Measurements from ENCODE around the gene TECTA. TPM values are rescaled to one million over a fixed set of nuclear protein-coding genes. Genes with fewer than 3 reads are reported as not detected.

The TECTA gene
- total and polyA plus RNA-seq, 2 donors (not counting 1 experiment from before 2014, with no cell fraction given) = 0.30 to 0.33 TPM

DNA sequence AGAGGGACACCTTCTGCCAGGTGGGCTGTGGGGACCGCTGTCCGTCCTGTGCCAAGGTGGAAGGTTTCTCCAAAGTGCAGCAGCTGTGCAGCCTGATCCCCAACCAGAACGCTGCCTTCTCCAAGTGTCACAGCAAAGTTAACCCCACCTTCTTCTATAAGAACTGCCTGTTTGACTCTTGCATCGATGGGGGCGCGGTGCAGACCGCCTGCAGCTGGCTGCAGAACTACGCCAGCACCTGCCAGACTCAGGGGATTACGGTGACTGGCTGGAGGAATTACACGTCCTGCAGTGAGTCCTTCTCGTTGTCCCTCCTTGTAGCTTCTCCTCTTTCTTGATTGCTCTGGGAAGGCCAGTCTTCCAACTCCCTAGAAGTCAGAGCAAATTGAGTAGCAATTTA lies 44.8 kb downstream of the TECTA start:
- no peak for TF ChIP-seq EZH2 (IDR thresholded peaks at IDR 0.05; ENCODE audit: low read length, missing control alignments)
- TF ChIP-seq, protein P1, sequence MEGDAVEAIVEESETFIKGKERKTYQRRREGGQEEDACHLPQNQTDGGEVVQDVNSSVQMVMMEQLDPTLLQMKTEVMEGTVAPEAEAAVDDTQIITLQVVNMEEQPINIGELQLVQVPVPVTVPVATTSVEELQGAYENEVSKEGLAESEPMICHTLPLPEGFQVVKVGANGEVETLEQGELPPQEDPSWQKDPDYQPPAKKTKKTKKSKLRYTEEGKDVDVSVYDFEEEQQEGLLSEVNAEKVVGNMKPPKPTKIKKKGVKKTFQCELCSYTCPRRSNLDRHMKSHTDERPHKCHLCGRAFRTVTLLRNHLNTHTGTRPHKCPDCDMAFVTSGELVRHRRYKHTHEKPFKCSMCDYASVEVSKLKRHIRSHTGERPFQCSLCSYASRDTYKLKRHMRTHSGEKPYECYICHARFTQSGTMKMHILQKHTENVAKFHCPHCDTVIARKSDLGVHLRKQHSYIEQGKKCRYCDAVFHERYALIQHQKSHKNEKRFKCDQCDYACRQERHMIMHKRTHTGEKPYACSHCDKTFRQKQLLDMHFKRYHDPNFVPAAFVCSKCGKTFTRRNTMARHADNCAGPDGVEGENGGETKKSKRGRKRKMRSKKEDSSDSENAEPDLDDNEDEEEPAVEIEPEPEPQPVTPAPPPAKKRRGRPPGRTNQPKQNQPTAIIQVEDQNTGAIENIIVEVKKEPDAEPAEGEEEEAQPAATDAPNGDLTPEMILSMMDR (conservative IDR thresholded peaks at IDR 0.05 in 1 of 2, IDR thresholded peaks at IDR 0.05 in 1 of 2; ENCODE audit: low read depth in 1 of 2, low read length in 2 of 2) = no peak
- no peak for DNase-seq (ENCODE audit: low read depth in 2 of 2)

DNA sequence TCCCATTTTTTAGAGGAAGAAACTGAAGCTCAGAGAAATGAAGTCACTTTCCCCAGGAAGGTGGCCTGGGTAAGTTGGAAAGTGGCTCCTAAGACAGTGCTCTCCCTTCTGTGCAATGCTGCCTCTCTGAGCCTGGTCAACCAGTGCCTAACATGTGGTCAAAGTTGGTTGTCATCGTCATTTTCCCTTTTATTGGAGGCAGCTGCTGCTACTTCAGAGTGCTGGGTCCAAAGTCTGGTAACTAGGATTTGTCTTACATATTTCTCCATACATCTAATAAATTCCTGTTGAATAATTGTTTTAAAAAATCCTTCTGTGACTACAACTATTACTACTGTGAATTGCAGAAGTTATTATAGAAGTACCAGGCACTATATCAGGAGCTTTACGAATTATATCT lies 48.1 kb downstream of the TECTA start:
- Histone ChIP-seq H3K9me3 (ENCODE audit: control insufficient read depth, insufficient read depth, low read depth, low read length) (no peaks in the 10 kb centered on the region), H3K4me2 (ENCODE audit: extremely low read depth, insufficient read depth, low read length) (no peak overlapping the region), H3K4me1 (ENCODE audit: control insufficient read depth, extremely low read depth, insufficient read depth, low read length) (no peaks in the 10 kb centered on the region), H2AFZ (ENCODE audit: low read length) (no peak overlapping the region), H3K36me3 (ENCODE audit: control insufficient read depth, insufficient read depth, low read length) (no peaks in the 10 kb centered on the region), H3K27ac (ENCODE audit: insufficient read depth, low read length) (no peak overlapping the region), H3K9ac (ENCODE audit: insufficient read depth, low read length) (no peak overlapping the region), H3K79me2 (ENCODE audit: control insufficient read depth, insufficient read depth, low read length) (no peaks in the 10 kb centered on the region), H3K4me3 (replicated peaks in 1 of 4; ENCODE audit: control extremely low read depth in 1 of 4, insufficient read depth in 1 of 4, low read depth in 3 of 4, low read length in 4 of 4) (no peak overlapping the region), H4K20me1 (ENCODE audit: control insufficient read depth, extremely low read depth, insufficient read depth, low read length) (no peaks in the 10 kb centered on the region), H3K27me3 (ENCODE audit: control insufficient read depth, insufficient read depth, low read length) (no peaks in the 10 kb centered on the region)
- TF ChIP-seq, protein P1 (conservative IDR thresholded peaks at IDR 0.05 in 1 of 2, IDR thresholded peaks at IDR 0.05 in 1 of 2; ENCODE audit: low read depth in 1 of 2, low read length in 2 of 2) = no peak
- TF ChIP-seq EZH2 (IDR thresholded peaks at IDR 0.05; ENCODE audit: low read length, missing control alignments) = no peak
- no peak for DNase-seq (ENCODE audit: low read depth in 2 of 2)

More for the DNA sequence above, 44.8 kb downstream of the TECTA start:
- Histone ChIP-seq H3K36me3 (ENCODE audit: control insufficient read depth, insufficient read depth, low read length) (no peaks in the 10 kb centered on the region), H3K27ac (ENCODE audit: insufficient read depth, low read length) (no peak overlapping the region), H2AFZ (ENCODE audit: low read length) (no peak overlapping the region), H3K27me3 (ENCODE audit: control insufficient read depth, insufficient read depth, low read length) (no peaks in the 10 kb centered on the region), H4K20me1 (ENCODE audit: control insufficient read depth, extremely low read depth, insufficient read depth, low read length) (no peaks in the 10 kb centered on the region), H3K4me1 (ENCODE audit: control insufficient read depth, extremely low read depth, insufficient read depth, low read length) (no peaks in the 10 kb centered on the region), H3K9ac (ENCODE audit: insufficient read depth, low read length) (no peak overlapping the region), H3K4me2 (ENCODE audit: extremely low read depth, insufficient read depth, low read length) (no peak overlapping the region), H3K4me3 (replicated peaks in 1 of 4; ENCODE audit: control extremely low read depth in 1 of 4, insufficient read depth in 1 of 4, low read depth in 3 of 4, low read length in 4 of 4) (no peak overlapping the region), H3K9me3 (ENCODE audit: control insufficient read depth, insufficient read depth, low read depth, low read length) (no peaks in the 10 kb centered on the region), H3K79me2 (ENCODE audit: control insufficient read depth, insufficient read depth, low read length) (no peaks in the 10 kb centered on the region)

DNA sequence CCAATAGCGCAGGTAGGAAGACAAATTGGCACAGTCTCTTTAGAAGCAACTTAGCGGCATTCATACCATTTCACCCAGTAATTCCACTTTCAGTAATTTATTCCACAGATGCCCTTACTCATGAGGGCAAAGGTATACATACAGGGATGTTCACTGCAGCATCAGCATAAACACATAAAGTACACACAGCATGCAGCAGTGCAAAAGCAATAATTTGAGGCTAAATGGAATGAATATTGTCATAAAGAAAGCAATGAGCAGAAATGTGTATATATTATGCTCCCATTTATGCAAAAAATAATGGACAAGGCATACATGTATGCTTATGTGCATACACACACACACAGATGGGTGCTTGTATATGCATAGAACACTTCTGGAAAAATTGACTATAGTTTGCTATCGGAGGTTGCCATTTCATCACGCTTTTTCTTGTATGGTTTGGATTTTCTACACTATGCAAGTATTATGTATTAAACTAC lies 50.2 kb downstream of the TECTA start:
- no peaks in the 10 kb centered on the region for H3K36me3 ChIP-seq (ENCODE audit: control insufficient read depth, insufficient read depth, low read length)
- no peaks in the 10 kb centered on the region for H3K4me1 ChIP-seq (ENCODE audit: control insufficient read depth, extremely low read depth, insufficient read depth, low read length)
- H3K27me3 ChIP-seq (ENCODE audit: control insufficient read depth, insufficient read depth, low read length) = no peaks in the 10 kb centered on the region
- H3K9ac ChIP-seq (ENCODE audit: insufficient read depth, low read length) = no peak overlapping the region
- no peak overlapping the region for H3K4me2 ChIP-seq (ENCODE audit: extremely low read depth, insufficient read depth, low read length)
- H4K20me1 ChIP-seq (ENCODE audit: control insufficient read depth, extremely low read depth, insufficient read depth, low read length) = no peaks in the 10 kb centered on the region
- no peaks in the 10 kb centered on the region for H3K79me2 ChIP-seq (ENCODE audit: control insufficient read depth, insufficient read depth, low read length)
- H3K27ac ChIP-seq (ENCODE audit: insufficient read depth, low read length) = no peak overlapping the region
- TF ChIP-seq, protein P1 (conservative IDR thresholded peaks at IDR 0.05 in 1 of 2, IDR thresholded peaks at IDR 0.05 in 1 of 2; ENCODE audit: low read depth in 1 of 2, low read length in 2 of 2) = no peak
- no peak for DNase-seq (ENCODE audit: low read depth in 2 of 2)
- no peak overlapping the region for H2AFZ ChIP-seq (ENCODE audit: low read length)
- H3K4me3 ChIP-seq (replicated peaks in 1 of 4; ENCODE audit: control extremely low read depth in 1 of 4, insufficient read depth in 1 of 4, low read depth in 3 of 4, low read length in 4 of 4) = no peak overlapping the region
- H3K9me3 ChIP-seq (ENCODE audit: control insufficient read depth, insufficient read depth, low read depth, low read length) = no peaks in the 10 kb centered on the region
